MCF 10A (cell line): ENCODE data around the gene GGTLC2. TPM values are rescaled to one million over a fixed set of nuclear protein-coding genes. Genes with fewer than 3 reads are reported as not detected.
"Not testable (repeated sequence)": the region's sequence is repeated elsewhere in the genome, so short reads cannot be mapped to it uniquely, and the experiment has no call there.

ENCODE experiments used
- BruUV-seq: library from RNA; stranded (reverse); fragments of 400-500 nt; replicated peaks from 2 replicates; lab custom pipeline; 2021; lab: Mats Ljungman, UMichigan
- CTCF ChIA-PET: fragments of 300-600 bp; sonication (Branson Sonifier 250); formaldehyde crosslinking; extraction: SDS; loops from one replicate; lab custom pipeline; 2021; ENCODE audit warnings: antibody characterized with exemption, inconsistent platforms; lab: Yijun Ruan, JAX
- POLR2A ChIA-PET: fragments of 300-600, 350-650 bp; sonication (Branson Sonifier 250); formaldehyde crosslinking; extraction: SDS; loops from one replicate; lab custom pipeline; 2020; ENCODE audit warnings: antibody characterized with exemption, inconsistent platforms; lab: Yijun Ruan, JAX
- DNase-seq: peaks from one replicate; pipeline ENCODE4 v3.0.0-alpha.2; 2018; ENCODE audit not compliant: unreplicated experiment
- H3K27ac Mint-ChIP-seq: one replicate; pipeline ENCODE4 v1.8.0; 2022; ENCODE audit warnings: mild to moderate bottlenecking, low read depth, mixed read lengths; ENCODE audit not compliant: unreplicated experiment
- H3K27me3 Mint-ChIP-seq: one replicate; pipeline ENCODE4 v1.8.0; 2022; ENCODE audit warnings: mixed read lengths; ENCODE audit not compliant: insufficient read depth, unreplicated experiment
- H3K36me3 Mint-ChIP-seq: one replicate; pipeline ENCODE4 v1.8.0; 2022; ENCODE audit warnings: mild to moderate bottlenecking, moderate library complexity, mixed read lengths; ENCODE audit not compliant: insufficient read depth, unreplicated experiment
- H3K4me1 Mint-ChIP-seq: one replicate; pipeline ENCODE4 v1.8.0; 2022; ENCODE audit warnings: mixed read lengths; ENCODE audit not compliant: insufficient read depth, unreplicated experiment
- H3K4me3 Mint-ChIP-seq: one replicate; pipeline ENCODE4 v1.8.0; 2022; ENCODE audit warnings: mild to moderate bottlenecking, moderate library complexity, mixed read lengths; ENCODE audit not compliant: unreplicated experiment
- H3K9me3 Mint-ChIP-seq: one replicate; pipeline ENCODE4 v1.8.0; 2022; ENCODE audit warnings: mixed read lengths; ENCODE audit not compliant: unreplicated experiment
- CTCF ChIP-seq: fragments of 200-600 bp; IDR thresholded peaks from one replicate; pipeline ENCODE4 v1.8.0; 2022; ENCODE audit warnings: antibody characterized with exemption, mild to moderate bottlenecking; ENCODE audit not compliant: unreplicated experiment
- intact Hi-C: fragments of 100-400 bp; cut with micrococcal nuclease; formaldehyde crosslinking; loops from 2 replicates; pipeline ENCODE4 v1.14.1; 2022
- total RNA-seq: library from RNA; stranded (reverse); gene quantifications from 2 replicates; pipeline ENCODE4 v1.2.3, GENCODE V29; 2022

The GGTLC2 gene
- total RNA-seq, 1 experiment from 2014 or later = not detected

GRCh38 chr22:22600531-22601261 is 43.7 kb upstream of the GGTLC2 start:
- H3K36me3 Mint-ChIP-seq = no peaks in the 10 kb centered on the region
- no peak overlapping the region for H3K4me3 Mint-ChIP-seq
- ChIA-PET CTCF (interaction anchor here (0.6 to 1.9 kb wide), 3 partner anchors 10 to 629 kb away, joined by 4 to 13 read pairs (median 5); no protein-coding TSS in a partner anchor), POLR2A (no interaction called here)
- peaks cover 22% of the 10 kb centered on the region for H3K27me3 Mint-ChIP-seq
- BruUV-seq = no TSS peak
- H3K27ac Mint-ChIP-seq = no peak overlapping the region
- DNase-seq = no peak
- intact Hi-C loops = no loop called here
- no peaks in the 10 kb centered on the region for H3K9me3 Mint-ChIP-seq
- no peak for TF ChIP-seq CTCF
- H3K4me1 Mint-ChIP-seq = no peaks in the 10 kb centered on the region

- no peak for DNase-seq
- Mint-ChIP-seq H3K36me3 (no peaks in the 10 kb centered on the region), H3K9me3 (no peaks in the 10 kb centered on the region), H3K4me3 (no peak overlapping the region), H3K27me3 (peaks cover 8% of the 10 kb centered on the region), H3K27ac (no peak overlapping the region), H3K4me1 (no peaks in the 10 kb centered on the region)
- CTCF ChIA-PET = interaction anchor here (0.5 kb wide), 1 partner anchor 387 kb away, joined by 4 read pairs; no protein-coding TSS in a partner anchor
- TF ChIP-seq CTCF = no peak
- POLR2A ChIA-PET = no interaction called here
- no TSS peak for BruUV-seq
- intact Hi-C loops = no loop called here
Measured at GRCh38 chr22:22603470-22603947, 40.9 kb upstream of the GGTLC2 start.

- Mint-ChIP-seq H3K27me3 (peaks cover 6% of the 10 kb centered on the region), H3K36me3 (no peaks in the 10 kb centered on the region), H3K4me1 (no peaks in the 10 kb centered on the region), H3K9me3 (no peaks in the 10 kb centered on the region), H3K27ac (no peak overlapping the region), H3K4me3 (no peak overlapping the region)
- ChIA-PET POLR2A (no interaction called here), CTCF (interaction anchor here (0.5 to 0.9 kb wide), 5 partner anchors 9 to 388 kb away, joined by 3 to 5 read pairs (median 4); no protein-coding TSS in a partner anchor)
- TF ChIP-seq CTCF = no peak
- BruUV-seq = no TSS peak
- DNase-seq = no peak
- intact Hi-C loops = no loop called here
Measured at GRCh38 chr22:22604326-22605073, 39.9 kb upstream of the GGTLC2 start.

GRCh38 chr22:22605074-22605404 is 39.4 kb upstream of the GGTLC2 start:
- H3K36me3 Mint-ChIP-seq = no peaks in the 10 kb centered on the region
- CTCF ChIA-PET = interaction anchor here (0.6 to 0.9 kb wide), 4 partner anchors 10 to 448 kb away, joined by 3 to 5 read pairs (median 4); no protein-coding TSS in a partner anchor
- H3K27me3 Mint-ChIP-seq = peaks cover 11% of the 10 kb centered on the region
- intact Hi-C loops = no loop called here
- H3K4me1 Mint-ChIP-seq = no peaks in the 10 kb centered on the region
- BruUV-seq = no TSS peak
- no peak overlapping the region for H3K4me3 Mint-ChIP-seq
- POLR2A ChIA-PET = interaction anchor here (0.8 kb wide), 1 partner anchor 87 kb away, joined by 3 read pairs; no protein-coding TSS in a partner anchor
- no peaks in the 10 kb centered on the region for H3K9me3 Mint-ChIP-seq
- no peak for TF ChIP-seq CTCF
- DNase-seq = no peak
- no peak overlapping the region for H3K27ac Mint-ChIP-seq

GRCh38 chr22:22608022-22608421 is 36.4 kb upstream of the GGTLC2 start:
- BruUV-seq, H3K9me3 Mint-ChIP-seq, H3K36me3 Mint-ChIP-seq, H3K27ac Mint-ChIP-seq, H3K4me3 Mint-ChIP-seq, intact Hi-C loops, H3K4me1 Mint-ChIP-seq, DNase-seq, POLR2A ChIA-PET: not testable (repeated sequence)
- CTCF ChIA-PET = interaction anchor here (1.1 kb wide), 1 partner anchor 58 kb away, joined by 3 read pairs; no protein-coding TSS in a partner anchor
- peaks cover 13% of the 10 kb centered on the region for H3K27me3 Mint-ChIP-seq
